ENCODE data around the gene CTBP2. TPM values are rescaled to one million over a fixed set of nuclear protein-coding genes. Genes with fewer than 3 reads are reported as not detected.

The CTBP2 gene
- total and polyA plus RNA-seq, 4 donors = 3.4 to 59.2 (median 5.5) TPM

DNA sequence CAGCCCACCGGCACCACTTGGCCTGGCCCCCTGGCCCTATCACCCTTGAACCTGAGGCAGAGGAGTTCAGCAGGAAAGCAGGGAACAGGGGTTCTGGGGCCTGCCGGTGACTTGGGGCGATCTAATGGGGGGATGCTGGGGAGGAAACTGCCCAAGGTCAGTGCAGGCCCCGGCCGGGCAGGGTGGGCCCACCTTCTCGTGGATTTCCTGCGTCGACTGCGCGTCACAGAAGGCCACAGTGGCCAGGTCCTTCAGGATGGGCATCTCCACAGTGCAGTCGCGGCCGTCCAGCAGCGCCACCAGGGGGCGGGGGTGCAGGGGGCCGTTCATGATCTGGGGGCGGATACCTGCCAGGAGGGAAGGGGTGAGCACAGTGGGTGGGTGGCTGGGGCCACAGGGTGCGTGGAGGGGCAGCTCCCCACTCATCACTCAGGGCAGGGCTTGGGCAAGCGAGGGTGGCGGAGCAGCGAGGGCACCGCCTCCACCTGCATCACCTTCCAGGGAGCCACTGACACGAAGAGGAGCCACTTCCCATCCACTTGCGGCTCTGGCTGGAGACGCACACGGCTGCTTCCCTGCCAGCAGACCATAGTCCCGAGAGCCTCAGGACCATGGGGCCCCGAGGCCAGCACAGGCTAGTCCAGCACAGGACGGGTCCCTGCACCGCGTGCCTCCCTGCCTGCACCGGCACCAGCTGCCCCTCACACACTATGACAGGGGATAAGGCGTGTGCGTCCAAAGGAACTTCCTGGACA, 157.0 kb downstream of the CTBP2 start:
- no peaks in the 10 kb centered on the region for H3K36me3 ChIP-seq (ENCODE audit: control insufficient read depth in 4 of 4, insufficient read depth in 3 of 4, low read depth in 1 of 4, low read length in 3 of 4)

GRCh38 chr10:125002423-125003145, 157.8 kb downstream of the CTBP2 start:
- Histone ChIP-seq H3K27me3 (ENCODE audit: control insufficient read depth in 4 of 4, insufficient read depth in 4 of 4, low read length in 3 of 4) (no peaks in the 10 kb centered on the region), H3K36me3 (ENCODE audit: control insufficient read depth in 4 of 4, insufficient read depth in 3 of 4, low read depth in 1 of 4, low read length in 3 of 4) (no peaks in the 10 kb centered on the region), H3K9me3 (ENCODE audit: control insufficient read depth in 4 of 4, low read length in 3 of 4) (no peaks in the 10 kb centered on the region), H3K4me3 (ENCODE audit: low read depth in 1 of 3, low read length in 3 of 3) (no peak overlapping the region), H3K4me1 (ENCODE audit: control insufficient read depth in 4 of 4, insufficient read depth in 4 of 4, low read length in 3 of 4) (no peaks in the 10 kb centered on the region), H3K27ac (ENCODE audit: low read depth in 1 of 2, low read length in 2 of 2) (no peak overlapping the region), H3K9ac (ENCODE audit: low read depth in 1 of 2, low read length in 2 of 2) (no peak overlapping the region)
- TF ChIP-seq GABPA (IDR thresholded peaks at IDR 0.05 in 1 of 2, conservative IDR thresholded peaks at IDR 0.05 in 1 of 2) (no peak), FOXA1 (IDR thresholded peaks at IDR 0.05) (no peak), RXRA (IDR thresholded peaks at IDR 0.05) (no peak), TAF1 (conservative IDR thresholded peaks at IDR 0.05) (no peak), RAD21 (IDR thresholded peaks at IDR 0.05) (no peak), NR2F2 (IDR thresholded peaks at IDR 0.05) (no peak), SP1 (IDR thresholded peaks at IDR 0.05) (no peak), EGR1 (IDR thresholded peaks at IDR 0.05; ENCODE audit: low read depth in 2 of 2) (no peak)
- TF ChIP-seq, protein P1, sequence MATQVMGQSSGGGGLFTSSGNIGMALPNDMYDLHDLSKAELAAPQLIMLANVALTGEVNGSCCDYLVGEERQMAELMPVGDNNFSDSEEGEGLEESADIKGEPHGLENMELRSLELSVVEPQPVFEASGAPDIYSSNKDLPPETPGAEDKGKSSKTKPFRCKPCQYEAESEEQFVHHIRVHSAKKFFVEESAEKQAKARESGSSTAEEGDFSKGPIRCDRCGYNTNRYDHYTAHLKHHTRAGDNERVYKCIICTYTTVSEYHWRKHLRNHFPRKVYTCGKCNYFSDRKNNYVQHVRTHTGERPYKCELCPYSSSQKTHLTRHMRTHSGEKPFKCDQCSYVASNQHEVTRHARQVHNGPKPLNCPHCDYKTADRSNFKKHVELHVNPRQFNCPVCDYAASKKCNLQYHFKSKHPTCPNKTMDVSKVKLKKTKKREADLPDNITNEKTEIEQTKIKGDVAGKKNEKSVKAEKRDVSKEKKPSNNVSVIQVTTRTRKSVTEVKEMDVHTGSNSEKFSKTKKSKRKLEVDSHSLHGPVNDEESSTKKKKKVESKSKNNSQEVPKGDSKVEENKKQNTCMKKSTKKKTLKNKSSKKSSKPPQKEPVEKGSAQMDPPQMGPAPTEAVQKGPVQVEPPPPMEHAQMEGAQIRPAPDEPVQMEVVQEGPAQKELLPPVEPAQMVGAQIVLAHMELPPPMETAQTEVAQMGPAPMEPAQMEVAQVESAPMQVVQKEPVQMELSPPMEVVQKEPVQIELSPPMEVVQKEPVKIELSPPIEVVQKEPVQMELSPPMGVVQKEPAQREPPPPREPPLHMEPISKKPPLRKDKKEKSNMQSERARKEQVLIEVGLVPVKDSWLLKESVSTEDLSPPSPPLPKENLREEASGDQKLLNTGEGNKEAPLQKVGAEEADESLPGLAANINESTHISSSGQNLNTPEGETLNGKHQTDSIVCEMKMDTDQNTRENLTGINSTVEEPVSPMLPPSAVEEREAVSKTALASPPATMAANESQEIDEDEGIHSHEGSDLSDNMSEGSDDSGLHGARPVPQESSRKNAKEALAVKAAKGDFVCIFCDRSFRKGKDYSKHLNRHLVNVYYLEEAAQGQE (IDR thresholded peaks at IDR 0.05) = no peak
- TF ChIP-seq, protein P2, sequence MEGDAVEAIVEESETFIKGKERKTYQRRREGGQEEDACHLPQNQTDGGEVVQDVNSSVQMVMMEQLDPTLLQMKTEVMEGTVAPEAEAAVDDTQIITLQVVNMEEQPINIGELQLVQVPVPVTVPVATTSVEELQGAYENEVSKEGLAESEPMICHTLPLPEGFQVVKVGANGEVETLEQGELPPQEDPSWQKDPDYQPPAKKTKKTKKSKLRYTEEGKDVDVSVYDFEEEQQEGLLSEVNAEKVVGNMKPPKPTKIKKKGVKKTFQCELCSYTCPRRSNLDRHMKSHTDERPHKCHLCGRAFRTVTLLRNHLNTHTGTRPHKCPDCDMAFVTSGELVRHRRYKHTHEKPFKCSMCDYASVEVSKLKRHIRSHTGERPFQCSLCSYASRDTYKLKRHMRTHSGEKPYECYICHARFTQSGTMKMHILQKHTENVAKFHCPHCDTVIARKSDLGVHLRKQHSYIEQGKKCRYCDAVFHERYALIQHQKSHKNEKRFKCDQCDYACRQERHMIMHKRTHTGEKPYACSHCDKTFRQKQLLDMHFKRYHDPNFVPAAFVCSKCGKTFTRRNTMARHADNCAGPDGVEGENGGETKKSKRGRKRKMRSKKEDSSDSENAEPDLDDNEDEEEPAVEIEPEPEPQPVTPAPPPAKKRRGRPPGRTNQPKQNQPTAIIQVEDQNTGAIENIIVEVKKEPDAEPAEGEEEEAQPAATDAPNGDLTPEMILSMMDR (IDR thresholded peaks at IDR 0.05; ENCODE audit: low read depth, low read length, missing input control) = no peak
- TF ChIP-seq, protein P3, sequence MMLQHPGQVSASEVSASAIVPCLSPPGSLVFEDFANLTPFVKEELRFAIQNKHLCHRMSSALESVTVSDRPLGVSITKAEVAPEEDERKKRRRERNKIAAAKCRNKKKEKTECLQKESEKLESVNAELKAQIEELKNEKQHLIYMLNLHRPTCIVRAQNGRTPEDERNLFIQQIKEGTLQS (IDR thresholded peaks at IDR 0.05) = no peak
- WGBS = 92% methylated on average over 28 of the region's 28 CpGs
- DNase-seq (ENCODE audit: low spot score) = no peak

More for the DNA sequence above, 157.0 kb downstream of the CTBP2 start:
- TF ChIP-seq, protein P4, sequence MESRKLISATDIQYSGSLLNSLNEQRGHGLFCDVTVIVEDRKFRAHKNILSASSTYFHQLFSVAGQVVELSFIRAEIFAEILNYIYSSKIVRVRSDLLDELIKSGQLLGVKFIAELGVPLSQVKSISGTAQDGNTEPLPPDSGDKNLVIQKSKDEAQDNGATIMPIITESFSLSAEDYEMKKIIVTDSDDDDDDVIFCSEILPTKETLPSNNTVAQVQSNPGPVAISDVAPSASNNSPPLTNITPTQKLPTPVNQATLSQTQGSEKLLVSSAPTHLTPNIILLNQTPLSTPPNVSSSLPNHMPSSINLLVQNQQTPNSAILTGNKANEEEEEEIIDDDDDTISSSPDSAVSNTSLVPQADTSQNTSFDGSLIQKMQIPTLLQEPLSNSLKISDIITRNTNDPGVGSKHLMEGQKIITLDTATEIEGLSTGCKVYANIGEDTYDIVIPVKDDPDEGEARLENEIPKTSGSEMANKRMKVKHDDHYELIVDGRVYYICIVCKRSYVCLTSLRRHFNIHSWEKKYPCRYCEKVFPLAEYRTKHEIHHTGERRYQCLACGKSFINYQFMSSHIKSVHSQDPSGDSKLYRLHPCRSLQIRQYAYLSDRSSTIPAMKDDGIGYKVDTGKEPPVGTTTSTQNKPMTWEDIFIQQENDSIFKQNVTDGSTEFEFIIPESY (IDR thresholded peaks at IDR 0.05) = no peak
- TF ChIP-seq, protein P2 (IDR thresholded peaks at IDR 0.05; ENCODE audit: low read depth, low read length, missing input control) = no peak
- TF ChIP-seq JUND (IDR thresholded peaks at IDR 0.05) (no peak), HNF4G (IDR thresholded peaks at IDR 0.05) (no peak)
- no peaks in the 10 kb centered on the region for H3K4me1 ChIP-seq (ENCODE audit: control insufficient read depth in 4 of 4, insufficient read depth in 4 of 4, low read length in 3 of 4)
- H3K9ac ChIP-seq (ENCODE audit: low read depth in 1 of 2, low read length in 2 of 2) = no peak overlapping the region
- 93% methylated on average over 34 of the region's 34 CpGs for whole genome bisulfite sequencing
- DNase-seq (ENCODE audit: low spot score) = no peak
- no peak overlapping the region for H3K27ac ChIP-seq (ENCODE audit: low read depth in 1 of 2, low read length in 2 of 2)
- no peaks in the 10 kb centered on the region for H3K27me3 ChIP-seq (ENCODE audit: control insufficient read depth in 4 of 4, insufficient read depth in 4 of 4, low read length in 3 of 4)
- H3K9me3 ChIP-seq (ENCODE audit: control insufficient read depth in 4 of 4, low read length in 3 of 4) = no peaks in the 10 kb centered on the region
- no peak overlapping the region for H3K4me3 ChIP-seq (ENCODE audit: low read depth in 1 of 3, low read length in 3 of 3)
